PC-3 (cell line): ENCODE data around the gene POLR2E.

Experiments used
- EZH2 ChIP-seq: fragments of 300-600 bp; sonication (generic); IDR thresholded peaks from one replicate; pipeline ENCODE4 v1.6.1; 2017; ENCODE audit warnings: antibody characterized with exemption, mild to moderate bottlenecking, low read length; ENCODE audit not compliant: unreplicated experiment
- TF ChIP-seq, protein P1 (sequence below): fragments of 300-600 bp; sonication (generic); conservative IDR thresholded peaks from 2 replicates; pipeline ENCODE4 v1.5.1; 2017; ENCODE audit warnings: antibody characterized with exemption, low read depth, mild to moderate bottlenecking, low read length

DNA sequence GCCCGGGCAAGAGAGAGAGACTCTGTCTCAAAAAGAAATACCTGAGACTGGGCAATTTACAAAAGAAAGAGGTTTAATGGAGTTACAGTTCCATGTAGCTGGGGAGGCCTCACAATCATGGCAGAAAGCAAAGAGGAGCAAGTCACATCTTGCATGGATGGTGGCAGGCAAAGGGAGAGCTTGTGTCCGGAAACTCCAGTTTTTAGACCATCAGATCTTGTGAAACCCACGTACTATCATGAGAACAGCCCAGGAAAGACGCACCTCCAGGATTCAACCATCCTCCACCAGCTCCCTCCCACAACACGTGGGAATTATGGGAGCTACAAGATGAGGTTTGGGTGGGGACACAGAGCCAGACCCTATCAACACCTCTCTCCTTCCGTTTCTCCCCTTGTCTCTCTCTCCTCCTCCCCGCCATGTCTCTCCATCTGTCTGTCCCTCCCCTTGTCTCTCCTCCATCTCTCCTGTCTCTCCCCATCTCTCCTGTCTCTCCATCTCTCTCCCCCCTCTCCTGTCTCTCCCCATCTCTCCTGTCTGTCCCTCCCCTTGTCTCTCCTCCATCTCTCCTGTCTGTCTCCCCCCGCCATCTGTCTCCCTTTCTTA, 10.0 kb downstream of the POLR2E start:
- TF ChIP-seq, protein P1, sequence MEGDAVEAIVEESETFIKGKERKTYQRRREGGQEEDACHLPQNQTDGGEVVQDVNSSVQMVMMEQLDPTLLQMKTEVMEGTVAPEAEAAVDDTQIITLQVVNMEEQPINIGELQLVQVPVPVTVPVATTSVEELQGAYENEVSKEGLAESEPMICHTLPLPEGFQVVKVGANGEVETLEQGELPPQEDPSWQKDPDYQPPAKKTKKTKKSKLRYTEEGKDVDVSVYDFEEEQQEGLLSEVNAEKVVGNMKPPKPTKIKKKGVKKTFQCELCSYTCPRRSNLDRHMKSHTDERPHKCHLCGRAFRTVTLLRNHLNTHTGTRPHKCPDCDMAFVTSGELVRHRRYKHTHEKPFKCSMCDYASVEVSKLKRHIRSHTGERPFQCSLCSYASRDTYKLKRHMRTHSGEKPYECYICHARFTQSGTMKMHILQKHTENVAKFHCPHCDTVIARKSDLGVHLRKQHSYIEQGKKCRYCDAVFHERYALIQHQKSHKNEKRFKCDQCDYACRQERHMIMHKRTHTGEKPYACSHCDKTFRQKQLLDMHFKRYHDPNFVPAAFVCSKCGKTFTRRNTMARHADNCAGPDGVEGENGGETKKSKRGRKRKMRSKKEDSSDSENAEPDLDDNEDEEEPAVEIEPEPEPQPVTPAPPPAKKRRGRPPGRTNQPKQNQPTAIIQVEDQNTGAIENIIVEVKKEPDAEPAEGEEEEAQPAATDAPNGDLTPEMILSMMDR: no peak
- TF ChIP-seq EZH2: no peak
